ENCODE measurements around the gene MAGEA8. TPM values are rescaled to one million over a fixed set of nuclear protein-coding genes. Genes with fewer than 3 reads are reported as not detected.
"Not testable (repeated sequence)": the region's sequence is repeated elsewhere in the genome, so short reads cannot be mapped to it uniquely, and the experiment has no call there.

The MAGEA8 gene
- total and polyA plus RNA-seq, 8 donors, result not detected

GRCh38 chrX:149908727-149909126 lies 27.7 kb downstream of the MAGEA8 start:
- no peak for TF ChIP-seq CTCF (IDR thresholded peaks at IDR 0.05)
- DNase-seq, result no peak
- Histone ChIP-seq H3K27me3 (peaks cover 0 to under 1% (median 0%) of the 10 kb centered on the region in 4 donors), H3K36me3 (no peaks in the 10 kb centered on the region), H3K4me1 (no peaks in the 10 kb centered on the region), H3K4me3 (no peak overlapping the region), H3K9me3 (no peaks in the 10 kb centered on the region), H3K27ac (no peak overlapping the region)
- intact Hi-C loops (cut with DNase I), result no loop called here
- no peak for ATAC-seq
- no peak for FAIRE-seq

- Histone ChIP-seq H3K27me3 (no peaks in the 10 kb centered on the region), H3K36me3 (no peaks in the 10 kb centered on the region), H3K4me1 (no peaks in the 10 kb centered on the region), H3K27ac (no peak overlapping the region), H3K9me3 (no peaks in the 10 kb centered on the region), H3K4me3 (no peak overlapping the region)
- WGBS, 2 donors, result 95 to 99% methylated on average over 4 of the region's 4 CpGs
- no peak for TF ChIP-seq CTCF (IDR thresholded peaks at IDR 0.05)
- ATAC-seq (peak in 1 of 4 donors; percentile 17), DNase-seq (no peak), FAIRE-seq (no peak)
- intact Hi-C loops (cut with DNase I), result no loop called here
These were observed 28.6 kb downstream of the MAGEA8 start for GRCh38 chrX:149909324-149910177.

GRCh38 chrX:149910178-149910695 lies 29.3 kb downstream of the MAGEA8 start:
- DNase-seq, result no peak
- TF ChIP-seq CTCF (IDR thresholded peaks at IDR 0.05), result no peak
- no peaks in the 10 kb centered on the region for H3K4me1 ChIP-seq
- ATAC-seq, result peak in 1 of 4 donors; percentile 14
- no peaks in the 10 kb centered on the region for H3K36me3 ChIP-seq
- H3K27ac ChIP-seq, result no peak overlapping the region
- intact Hi-C loops (cut with DNase I), result no loop called here
- H3K4me3 ChIP-seq, result no peak overlapping the region
- no peak for FAIRE-seq
- H3K9me3 ChIP-seq, result no peaks in the 10 kb centered on the region
- H3K27me3 ChIP-seq, result peaks cover 0 to under 1% (median 0%) of the 10 kb centered on the region in 4 donors
- 95 to 96% methylated on average over 9 of the region's 9 CpGs for WGBS, 2 donors

GRCh38 chrX:149916745-149917392 lies 35.9 kb downstream of the MAGEA8 start:
- no peak for DNase-seq
- H3K27ac ChIP-seq, result no peak overlapping the region
- no peaks in the 10 kb centered on the region for H3K9me3 ChIP-seq
- 91 to 92% methylated on average over 3 of the region's 3 CpGs for WGBS, 2 donors
- FAIRE-seq, result no peak
- no peak overlapping the region for H3K4me3 ChIP-seq
- no peaks in the 10 kb centered on the region for H3K36me3 ChIP-seq
- no peaks in the 10 kb centered on the region for H3K4me1 ChIP-seq
- peaks cover 0 to 2% (median 0%) of the 10 kb centered on the region in 4 donors for H3K27me3 ChIP-seq
- TF ChIP-seq CTCF (IDR thresholded peaks at IDR 0.05), result no peak
- intact Hi-C loops (cut with DNase I), result no loop called here
- no peak for ATAC-seq

- H3K4me1 ChIP-seq; H3K9me3 ChIP-seq; DNase-seq; FAIRE-seq; intact Hi-C loops (cut with DNase I); H3K36me3 ChIP-seq; H3K4me3 ChIP-seq; H3K27ac ChIP-seq; ATAC-seq; H3K27me3 ChIP-seq: not testable (repeated sequence)
- WGBS, 2 donors, result no CpG with 5 or more reads among the region's 4 CpGs
These were observed 42.9 kb downstream of the MAGEA8 start for GRCh38 chrX:149923836-149924235.

- H3K27me3 ChIP-seq; ATAC-seq; H3K9me3 ChIP-seq; H3K4me1 ChIP-seq; H3K27ac ChIP-seq; FAIRE-seq; H3K36me3 ChIP-seq; H3K4me3 ChIP-seq; intact Hi-C loops (cut with DNase I); DNase-seq: not testable (repeated sequence)
- no CpG with 5 or more reads among the region's 5 CpGs for WGBS, 2 donors
These were observed 43.5 kb downstream of the MAGEA8 start for GRCh38 chrX:149924434-149924833.

- H3K36me3 ChIP-seq; H3K27me3 ChIP-seq; DNase-seq; H3K4me3 ChIP-seq; intact Hi-C loops (cut with DNase I); ATAC-seq; H3K4me1 ChIP-seq; H3K9me3 ChIP-seq; H3K27ac ChIP-seq: not testable (repeated sequence)
- 67 to 100% methylated on average over 1 of the region's 8 CpGs for WGBS, 2 donors
- FAIRE-seq, result peak; percentile 80
These were observed 46.4 kb downstream of the MAGEA8 start for GRCh38 chrX:149927245-149927963.

- H3K36me3 ChIP-seq; H3K27me3 ChIP-seq; DNase-seq; FAIRE-seq; intact Hi-C loops (cut with DNase I); H3K27ac ChIP-seq; ATAC-seq; H3K4me1 ChIP-seq; H3K4me3 ChIP-seq; H3K9me3 ChIP-seq: not testable (repeated sequence)
- whole genome bisulfite sequencing, 2 donors, result no CpG with 5 or more reads among the region's 1 CpG
These were observed 46.9 kb downstream of the MAGEA8 start for GRCh38 chrX:149927964-149928258.

Data from pancreas (tissue), 10 donors.